ENCODE measurements around the gene EMD. TPM values are rescaled to one million over a fixed set of nuclear protein-coding genes. Genes with fewer than 3 reads are reported as not detected.

Gene EMD
- total RNA-seq, 1 donor from 2014 or later, result 18.3 TPM

- peak; percentile 93 for DNase-seq (ENCODE audit: low spot score)
- H3K27me3 Mint-ChIP-seq (ENCODE audit: insufficient read depth, low read depth), result peaks cover 9% of the 10 kb centered on the region
- H3K27me3 ChIP-seq, result no peaks in the 10 kb centered on the region
- peaks cover 7% of the 10 kb centered on the region for H3F3A ChIP-seq (ENCODE audit: low read depth)
- no peaks in the 10 kb centered on the region for H3K4me1 ChIP-seq
- H3K9ac ChIP-seq, result peak within 1 kb of the TSS; percentile 31
- no peaks in the 10 kb centered on the region for H4K20me1 ChIP-seq (ENCODE audit: low read depth)
- peaks cover 26% of the 10 kb centered on the region for H3K9me3 Mint-ChIP-seq
- no peaks in the 10 kb centered on the region for H3K36me3 ChIP-seq
- peaks cover 17% of the 10 kb centered on the region for H3K4me1 Mint-ChIP-seq
- peak within 1 kb of the TSS; percentile 84 for H3K4me3 Mint-ChIP-seq
- H3K27ac Mint-ChIP-seq, result no peak within 1 kb of the TSS
- peaks cover 6% of the 10 kb centered on the region for H3K36me3 Mint-ChIP-seq
- no peaks in the 10 kb centered on the region for H3K9me3 ChIP-seq (ENCODE audit: low read depth)
- peak within 1 kb of the TSS; percentile 65 for H3K4me3 ChIP-seq
- peaks cover 16% of the 10 kb centered on the region for H3K79me2 ChIP-seq (ENCODE audit: low read depth)
- peak within 1 kb of the TSS; percentile 79 for H3K4me2 ChIP-seq
- H3K27ac ChIP-seq, result no peak within 1 kb of the TSS
- no peak within 1 kb of the TSS for H2AFZ ChIP-seq (replicated peaks)
- no peak for TF ChIP-seq CTCF (IDR thresholded peaks at IDR 0.05)
- TF ChIP-seq EZH2 (IDR thresholded peaks at IDR 0.05), result no peak
- no peak for TF ChIP-seq EZH2phosphoT487 (IDR thresholded peaks at IDR 0.05)
Observed at GRCh38 chrX:154428176-154429171, 49.4 kb downstream of the EMD start, which contains the start of gene ATP6AP1. ATP6AP1 (plus strand) TSS chrX:154428677; CDS start chrX:154428693, 16 bp downstream.

- H3K36me3 ChIP-seq, result no peaks in the 10 kb centered on the region
- H3K27ac Mint-ChIP-seq, result no peak overlapping the region
- peaks cover 7% of the 10 kb centered on the region for H3F3A ChIP-seq (ENCODE audit: low read depth)
- peaks cover 6% of the 10 kb centered on the region for H3K36me3 Mint-ChIP-seq
- no peak overlapping the region for H3K27ac ChIP-seq
- peaks cover 16% of the 10 kb centered on the region for H3K79me2 ChIP-seq (ENCODE audit: low read depth)
- no peak for DNase-seq (ENCODE audit: low spot score)
- no peak overlapping the region for H2AFZ ChIP-seq (replicated peaks)
- H3K9me3 ChIP-seq (ENCODE audit: low read depth), result no peaks in the 10 kb centered on the region
- H3K4me2 ChIP-seq, result peak overlapping the region; percentile 79
- TF ChIP-seq EZH2 (IDR thresholded peaks at IDR 0.05) (no peak), EZH2phosphoT487 (IDR thresholded peaks at IDR 0.05) (no peak), CTCF (IDR thresholded peaks at IDR 0.05) (no peak)
- H3K27me3 Mint-ChIP-seq (ENCODE audit: insufficient read depth, low read depth), result peaks cover 11% of the 10 kb centered on the region
- H4K20me1 ChIP-seq (ENCODE audit: low read depth), result no peaks in the 10 kb centered on the region
- H3K4me1 ChIP-seq, result no peaks in the 10 kb centered on the region
- no peak overlapping the region for H3K9ac ChIP-seq
- H3K4me3 ChIP-seq, result no peak overlapping the region
- no peaks in the 10 kb centered on the region for H3K27me3 ChIP-seq
- peaks cover 15% of the 10 kb centered on the region for H3K4me1 Mint-ChIP-seq
- H3K4me3 Mint-ChIP-seq, result peak overlapping the region; percentile 84
- peaks cover 22% of the 10 kb centered on the region for H3K9me3 Mint-ChIP-seq
Observed at GRCh38 chrX:154429711-154430110, 50.6 kb downstream of the EMD start.

- Mint-ChIP-seq H3K36me3 (peaks cover 6% of the 10 kb centered on the region), H3K9me3 (peaks cover 22% of the 10 kb centered on the region), H3K27ac (no peak overlapping the region), H3K4me1 (peaks cover 15% of the 10 kb centered on the region), H3K27me3 (ENCODE audit: insufficient read depth, low read depth) (peaks cover 15% of the 10 kb centered on the region), H3K4me3 (peak overlapping the region; percentile 30)
- no peak for TF ChIP-seq EZH2phosphoT487 (IDR thresholded peaks at IDR 0.05)
- no peak for TF ChIP-seq CTCF (IDR thresholded peaks at IDR 0.05)
- no peak for TF ChIP-seq EZH2 (IDR thresholded peaks at IDR 0.05)
- Histone ChIP-seq H3K27me3 (no peaks in the 10 kb centered on the region), H3K4me1 (no peaks in the 10 kb centered on the region), H3K36me3 (no peaks in the 10 kb centered on the region), H3K9ac (no peak overlapping the region), H3K4me3 (no peak overlapping the region), H4K20me1 (ENCODE audit: low read depth) (no peaks in the 10 kb centered on the region), H2AFZ (replicated peaks) (no peak overlapping the region), H3K4me2 (no peak overlapping the region), H3K79me2 (ENCODE audit: low read depth) (peaks cover 16% of the 10 kb centered on the region), H3K9me3 (ENCODE audit: low read depth) (no peaks in the 10 kb centered on the region), H3F3A (ENCODE audit: low read depth) (peaks cover 7% of the 10 kb centered on the region), H3K27ac (no peak overlapping the region)
- DNase-seq (ENCODE audit: low spot score), result no peak
Observed at GRCh38 chrX:154430479-154430878, 51.4 kb downstream of the EMD start.

Measured in neural progenitor cell (in vitro differentiated cells).